HFFc6 (cell line): Measurements from ENCODE around the gene RALA. TPM values are rescaled to one million over a fixed set of nuclear protein-coding genes. Genes with fewer than 3 reads are reported as not detected.
A peak's percentile ranks its signal among the peaks of the same experiment; 100 is the strongest.
"Not testable (repeated sequence)": the region's sequence is repeated elsewhere in the genome, so short reads cannot be mapped to it uniquely, and the experiment has no call there.

Experiments used
- DNase-seq: peaks from one replicate; pipeline ENCODE4 v3.0.0-alpha.2; 2018
- H3K27ac Mint-ChIP-seq: 2 replicates; pipeline ENCODE4 v1.8.0; 2020; ENCODE audit warnings: mild to moderate bottlenecking, mixed read lengths
- H3K27me3 Mint-ChIP-seq: 2 replicates; pipeline ENCODE4 v1.8.0; 2021; ENCODE audit warnings: mild to moderate bottlenecking, moderate library complexity, mixed read lengths; ENCODE audit not compliant: insufficient read depth
- H3K36me3 Mint-ChIP-seq: 2 replicates; pipeline ENCODE4 v1.8.0; 2021; ENCODE audit warnings: low read depth, mixed read lengths
- H3K4me1 Mint-ChIP-seq: 2 replicates; pipeline ENCODE4 v1.8.0; 2020; ENCODE audit warnings: low read depth, mixed read lengths
- H3K4me3 Mint-ChIP-seq: 2 replicates; pipeline ENCODE4 v1.8.0; 2020; ENCODE audit warnings: mild to moderate bottlenecking, moderate library complexity, mixed read lengths
- H3K9me3 Mint-ChIP-seq: 2 replicates; pipeline ENCODE4 v1.8.0; 2020; ENCODE audit warnings: mild to moderate bottlenecking, mixed read lengths
- CTCF ChIP-seq: fragments of 200-600 bp; sonication (generic); IDR thresholded peaks from 2 replicates; pipeline ENCODE4 v1.5.0; 2021; ENCODE audit warnings: antibody characterized with exemption, mild to moderate bottlenecking
- total RNA-seq, 6 experiments: library from RNA; stranded (reverse); fragmentation: NEBNext Ultra II Directional; extraction: Animal tissue kit (Norgen Biotek cat#: 25700); gene quantifications; 2 replicates in 1 of 6; 3 replicates in 5 of 6; pipeline ENCODE4 v1.2.3, GENCODE V29; 2021

Gene RALA
- total RNA-seq, 6 experiments from 2014 or later: 43.3 to 53.9 (median 45.7) TPM

- H3K4me1 Mint-ChIP-seq: peaks cover 62% of the 10 kb centered on the region
- no peak overlapping the region for H3K4me3 Mint-ChIP-seq
- H3K36me3 Mint-ChIP-seq: peaks cover 35% of the 10 kb centered on the region
- no peak for DNase-seq
- no peaks in the 10 kb centered on the region; the same call in 1 of the 2 replicates for H3K27me3 Mint-ChIP-seq
- H3K9me3 Mint-ChIP-seq: peaks cover 10% of the 10 kb centered on the region
- TF ChIP-seq CTCF: no peak
- no peak overlapping the region for H3K27ac Mint-ChIP-seq
Observed at GRCh38 chr7:39666562-39666961, 43.2 kb downstream of the RALA start.

- TF ChIP-seq CTCF: no peak
- Mint-ChIP-seq H3K36me3 (peaks cover 29% of the 10 kb centered on the region), H3K4me3 (no peak overlapping the region), H3K27ac (peak overlapping the region; percentile 56), H3K4me1 (peaks cover 69% of the 10 kb centered on the region), H3K9me3 (peaks cover 4% of the 10 kb centered on the region), H3K27me3 (no peaks in the 10 kb centered on the region; the same call in 1 of the 2 replicates)
- no peak for DNase-seq
Observed at GRCh38 chr7:39667341-39667923, 44.1 kb downstream of the RALA start.

GRCh38 chr7:39668280-39668679 lies 44.9 kb downstream of the RALA start:
- peaks cover 66% of the 10 kb centered on the region for H3K4me1 Mint-ChIP-seq
- H3K4me3 Mint-ChIP-seq, DNase-seq, H3K9me3 Mint-ChIP-seq, H3K27me3 Mint-ChIP-seq: not testable (repeated sequence)
- H3K36me3 Mint-ChIP-seq: peaks cover 21% of the 10 kb centered on the region
- peak overlapping the region; percentile 56 for H3K27ac Mint-ChIP-seq

GRCh38 chr7:39670052-39670451 lies 46.7 kb downstream of the RALA start:
- no peaks in the 10 kb centered on the region; the same call in 1 of the 2 replicates for H3K27me3 Mint-ChIP-seq
- H3K4me1 Mint-ChIP-seq: peaks cover 61% of the 10 kb centered on the region
- no peak for TF ChIP-seq CTCF
- peaks cover 7% of the 10 kb centered on the region for H3K36me3 Mint-ChIP-seq
- H3K27ac Mint-ChIP-seq: no peak overlapping the region
- H3K9me3 Mint-ChIP-seq: no peaks in the 10 kb centered on the region
- no peak overlapping the region for H3K4me3 Mint-ChIP-seq
- no peak for DNase-seq

- H3K36me3 Mint-ChIP-seq: peaks cover 13% of the 10 kb centered on the region
- H3K27me3 Mint-ChIP-seq: no peaks in the 10 kb centered on the region; the same call in 1 of the 2 replicates
- H3K9me3 Mint-ChIP-seq: no peaks in the 10 kb centered on the region
- H3K27ac Mint-ChIP-seq: no peak overlapping the region
- H3K4me3 Mint-ChIP-seq: no peak overlapping the region
- no peak for TF ChIP-seq CTCF
- peaks cover 68% of the 10 kb centered on the region for H3K4me1 Mint-ChIP-seq
- DNase-seq: no peak
Observed at GRCh38 chr7:39670934-39671333, 47.6 kb downstream of the RALA start.

GRCh38 chr7:39672176-39672575 lies 48.8 kb downstream of the RALA start:
- H3K27ac Mint-ChIP-seq: peak overlapping the region; percentile 10; the same call in 1 of the 2 replicates
- H3K36me3 Mint-ChIP-seq: peaks cover 19% of the 10 kb centered on the region
- no peak for TF ChIP-seq CTCF
- H3K9me3 Mint-ChIP-seq: peaks cover 5% of the 10 kb centered on the region
- no peak overlapping the region for H3K4me3 Mint-ChIP-seq
- no peaks in the 10 kb centered on the region; the same call in 1 of the 2 replicates for H3K27me3 Mint-ChIP-seq
- no peak for DNase-seq
- peaks cover 65% of the 10 kb centered on the region for H3K4me1 Mint-ChIP-seq
